ENCODE measurements around the gene POLR3H.

POLR3H gene

DNA sequence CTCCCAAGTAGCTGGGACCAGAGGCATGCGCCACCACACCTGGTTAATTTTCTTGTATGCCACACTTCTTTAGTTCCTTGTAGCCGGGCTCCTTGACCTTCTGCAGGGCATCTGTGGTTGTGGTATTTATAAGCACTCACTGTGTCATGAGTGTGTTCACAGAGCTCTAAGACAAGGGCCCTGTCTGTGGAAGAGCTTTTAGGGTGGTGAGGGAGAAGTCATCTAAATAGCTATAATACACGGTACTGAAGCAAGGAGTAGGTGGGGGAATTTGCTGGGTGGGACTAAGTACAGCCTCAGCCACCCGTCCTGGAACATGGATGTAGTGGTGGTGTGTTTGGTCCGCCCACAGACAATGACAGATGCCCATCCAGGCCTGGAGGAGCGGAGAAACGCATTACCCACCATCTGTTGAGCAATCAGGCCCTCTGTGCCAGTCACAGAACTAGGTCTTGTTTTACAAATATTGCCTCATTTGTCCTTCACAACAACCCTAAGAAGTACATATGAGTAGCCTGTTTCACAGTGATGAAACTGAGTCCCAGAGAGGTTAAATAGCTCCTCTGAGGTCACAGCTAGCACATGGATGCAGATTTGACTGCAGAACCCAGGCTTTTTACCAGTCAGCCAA, 65.3 kb downstream of the POLR3H start:
- Mint-ChIP-seq H3K4me1 (peaks cover 38% of the 10 kb centered on the region), H3K9me3 (no peaks in the 10 kb centered on the region), H3K27me3 (ENCODE audit: low read depth) (no peaks in the 10 kb centered on the region), H3K4me3 (no peak overlapping the region), H3K36me3 (ENCODE audit: low read depth) (no peaks in the 10 kb centered on the region), H3K27ac (peak overlapping the region; percentile 3 to 33 (median 12))
- TF ChIP-seq, protein P1, sequence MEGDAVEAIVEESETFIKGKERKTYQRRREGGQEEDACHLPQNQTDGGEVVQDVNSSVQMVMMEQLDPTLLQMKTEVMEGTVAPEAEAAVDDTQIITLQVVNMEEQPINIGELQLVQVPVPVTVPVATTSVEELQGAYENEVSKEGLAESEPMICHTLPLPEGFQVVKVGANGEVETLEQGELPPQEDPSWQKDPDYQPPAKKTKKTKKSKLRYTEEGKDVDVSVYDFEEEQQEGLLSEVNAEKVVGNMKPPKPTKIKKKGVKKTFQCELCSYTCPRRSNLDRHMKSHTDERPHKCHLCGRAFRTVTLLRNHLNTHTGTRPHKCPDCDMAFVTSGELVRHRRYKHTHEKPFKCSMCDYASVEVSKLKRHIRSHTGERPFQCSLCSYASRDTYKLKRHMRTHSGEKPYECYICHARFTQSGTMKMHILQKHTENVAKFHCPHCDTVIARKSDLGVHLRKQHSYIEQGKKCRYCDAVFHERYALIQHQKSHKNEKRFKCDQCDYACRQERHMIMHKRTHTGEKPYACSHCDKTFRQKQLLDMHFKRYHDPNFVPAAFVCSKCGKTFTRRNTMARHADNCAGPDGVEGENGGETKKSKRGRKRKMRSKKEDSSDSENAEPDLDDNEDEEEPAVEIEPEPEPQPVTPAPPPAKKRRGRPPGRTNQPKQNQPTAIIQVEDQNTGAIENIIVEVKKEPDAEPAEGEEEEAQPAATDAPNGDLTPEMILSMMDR (IDR thresholded peaks at IDR 0.05; ENCODE audit: unreplicated experiment in 3 of 3) = no peak

DNA sequence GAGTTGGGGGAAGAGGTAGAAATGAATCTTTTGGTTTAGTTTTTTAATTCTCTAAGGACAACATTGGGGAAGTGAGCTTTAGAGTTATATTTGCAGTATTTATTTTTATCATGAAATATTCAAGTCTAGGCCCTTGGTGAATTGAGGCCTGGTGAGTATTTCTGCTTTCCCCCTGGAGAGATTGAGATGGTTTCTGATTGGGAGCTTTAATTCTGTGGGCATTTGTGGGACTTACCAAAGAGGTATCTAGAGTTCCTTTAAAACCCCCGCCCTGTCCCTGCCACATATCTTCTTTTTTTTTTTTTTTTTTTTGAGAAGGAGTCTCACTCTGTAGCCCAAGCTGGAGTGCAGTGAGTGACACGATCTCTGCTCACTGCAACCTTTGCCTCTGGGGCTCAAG, 65.8 kb downstream of the POLR3H start:
- Mint-ChIP-seq H3K9me3 (no peaks in the 10 kb centered on the region), H3K27me3 (ENCODE audit: low read depth) (no peaks in the 10 kb centered on the region), H3K4me3 (no peak overlapping the region), H3K27ac (peak overlapping the region in 1 of 3 experiments; percentile 33), H3K36me3 (ENCODE audit: low read depth) (no peaks in the 10 kb centered on the region), H3K4me1 (peaks cover 34% of the 10 kb centered on the region)
- TF ChIP-seq, protein P1 (IDR thresholded peaks at IDR 0.05; ENCODE audit: unreplicated experiment in 3 of 3) = no peak

All from nephron (organoid).